H1 (cell line): ENCODE data around the gene RAD9B. TPM values are rescaled to one million over a fixed set of nuclear protein-coding genes. Genes with fewer than 3 reads are reported as not detected.

Experiments used
- CTCF ChIA-PET: fragments of 300-600 bp; sonication (Branson Sonifier 250); formaldehyde crosslinking; loops from one replicate; lab custom pipeline; 2021; ENCODE audit not compliant: partially characterized antibody; lab: Charles Lee
- POLR2A ChIA-PET: fragments of 300-600 bp; sonication (Branson Sonifier 250); formaldehyde crosslinking; loops from one replicate; lab custom pipeline; 2021; ENCODE audit warnings: inconsistent platforms; ENCODE audit not compliant: partially characterized antibody; lab: Charles Lee
- DNase-seq, 2 experiments: peaks; one replicate each; pipeline versions ENCODE4 v3.0.0 to v3.0.0-alpha.2; 2010 to 2022; ENCODE audit warnings: low spot score in 2 of 2, low read depth in 1 of 2, mixed read lengths in 1 of 2
- FAIRE-seq: peaks from 2 replicates; lab custom pipeline; 2011; peaks lifted over from hg19 to GRCh38; lab: Jason Lieb, UNC
- H2AFZ ChIP-seq: 2 replicates; pipeline ENCODE4 v1.8.1; 2012; ENCODE audit warnings: low read length, inconsistent platforms
- H2AK5ac ChIP-seq: 2 replicates; pipeline ENCODE4 v1.6.1; 2013; ENCODE audit warnings: low read depth, low read length
- H2BK120ac ChIP-seq: replicated peaks from 2 replicates; pipeline ENCODE3; 2013; ENCODE audit warnings: low read depth, low read length, inconsistent platforms
- H2BK12ac ChIP-seq: 2 replicates; pipeline ENCODE4 v1.6.1; 2013; ENCODE audit warnings: low read depth, low read length
- H2BK15ac ChIP-seq: 2 replicates; pipeline ENCODE4 v1.6.1; 2013; ENCODE audit warnings: low read length
- H2BK20ac ChIP-seq: 2 replicates; pipeline ENCODE4 v1.6.1; 2013; ENCODE audit warnings: low read length
- H2BK5ac ChIP-seq: 2 replicates; pipeline ENCODE4 v1.6.1; 2013; ENCODE audit warnings: low read depth, low read length
- H3K14ac ChIP-seq: 2 replicates; pipeline ENCODE4 v1.6.1; 2013; ENCODE audit warnings: inconsistent platforms; ENCODE audit not compliant: insufficient read length
- H3K18ac ChIP-seq: 2 replicates; pipeline ENCODE4 v1.6.1; 2013; ENCODE audit warnings: low read length; ENCODE audit errors: extremely low read depth
- H3K23ac ChIP-seq: 2 replicates; pipeline ENCODE4 v1.6.1; 2013; ENCODE audit warnings: inconsistent platforms; ENCODE audit not compliant: insufficient read length
- H3K23me2 ChIP-seq: 2 replicates; pipeline ENCODE4 v1.6.1; 2013; ENCODE audit warnings: low read depth, low read length
- H3K27ac ChIP-seq: 2 replicates; pipeline ENCODE4 v1.6.1; 2011; ENCODE audit warnings: low read depth, low read length, inconsistent platforms
- H3K27me3 ChIP-seq, 4 experiments: replicated peaks in 1 of 4; 1 replicate in 1 of 4; 2 replicates in 3 of 4; pipeline versions ENCODE4 v1.6.1 to v1.8.1; 2011 to 2013; ENCODE audit warnings: low read length in 3 of 4, mild to moderate bottlenecking in 3 of 4, inconsistent platforms in 2 of 4, mixed read lengths in 2 of 4, moderate library complexity in 1 of 4; ENCODE audit not compliant: control insufficient read depth in 3 of 4, insufficient read depth in 3 of 4; ENCODE audit errors: extremely low read depth in 1 of 4
- H3K36me3 ChIP-seq, 4 experiments: 2 replicates each; pipeline versions ENCODE4 v1.6.1 to v1.8.1; 2011 to 2013; ENCODE audit warnings: mild to moderate bottlenecking in 4 of 4, low read length in 3 of 4, moderate library complexity in 2 of 4, control low read depth in 1 of 4, inconsistent platforms in 1 of 4; ENCODE audit not compliant: insufficient read depth in 4 of 4, control insufficient read depth in 2 of 4
- H3K4ac ChIP-seq: replicated peaks from 2 replicates; pipeline ENCODE3; 2013; ENCODE audit warnings: low read length, low read depth, mixed read lengths, inconsistent platforms; ENCODE audit not compliant: insufficient read length
- H3K4me1 ChIP-seq, 4 experiments: replicated peaks in 1 of 4; 1 replicate in 1 of 4; 2 replicates in 3 of 4; pipeline versions ENCODE4 v1.6.1 to v1.8.1; 2011 to 2013; ENCODE audit warnings: low read length in 3 of 4, inconsistent platforms in 2 of 4, mixed read lengths in 1 of 4; ENCODE audit not compliant: insufficient read depth in 4 of 4, control insufficient read depth in 3 of 4
- H3K4me2 ChIP-seq, 2 experiments: 2 replicates each; pipeline versions ENCODE4 v1.6.1 to v1.8.1; 2011 to 2013; ENCODE audit warnings: low read depth in 2 of 2, low read length in 2 of 2, control low read depth in 1 of 2, inconsistent platforms in 1 of 2, mild to moderate bottlenecking in 1 of 2; ENCODE audit not compliant: insufficient read depth in 1 of 2
- H3K4me3 ChIP-seq, 4 experiments: fragments of 200-600, 300-600 bp in 1 of 4; sonication (generic), shearing (Covaris generic), sonication (Bioruptor Twin) in 1 of 4; 2 replicates each; pipeline versions ENCODE4 v1.5.1 to v1.8.1; 2011 to 2016; ENCODE audit warnings: low read length in 4 of 4, low read depth in 3 of 4, control low read depth in 2 of 4, inconsistent platforms in 2 of 4, mild to moderate bottlenecking in 2 of 4, mixed read lengths in 1 of 4, moderate library complexity in 1 of 4; ENCODE audit not compliant: insufficient read depth in 2 of 4; ENCODE audit errors: extremely low read depth in 1 of 4
- H3K56ac ChIP-seq: replicated peaks from 2 replicates; pipeline ENCODE3; 2013; ENCODE audit warnings: low read depth, mild to moderate bottlenecking, mixed read lengths, low read length, inconsistent platforms; ENCODE audit not compliant: insufficient read length
- H3K79me1 ChIP-seq: 2 replicates; pipeline ENCODE4 v1.6.1; 2013; ENCODE audit warnings: low read depth, low read length, control low read depth
- H3K79me2 ChIP-seq, 2 experiments: 2 replicates each; pipeline versions ENCODE4 v1.6.1 to v1.8.1; 2012 to 2013; ENCODE audit warnings: low read length in 2 of 2, mild to moderate bottlenecking in 2 of 2, inconsistent platforms in 1 of 2; ENCODE audit not compliant: insufficient read depth in 2 of 2, control insufficient read depth in 1 of 2
- H3K9ac ChIP-seq, 4 experiments: replicated peaks in 1 of 4; 1 replicate in 1 of 4; 2 replicates in 3 of 4; pipeline versions ENCODE4 v1.6.1 to v1.8.1; 2011 to 2013; ENCODE audit warnings: low read depth in 3 of 4, low read length in 3 of 4, control low read depth in 2 of 4, mild to moderate bottlenecking in 2 of 4, moderate library complexity in 2 of 4, inconsistent platforms in 1 of 4; ENCODE audit errors: extremely low read depth in 1 of 4
- H3K9me3 ChIP-seq, 2 experiments: 2 replicates each; pipeline versions ENCODE4 v1.6.1 to v1.8.1; 2012 to 2013; ENCODE audit warnings: mild to moderate bottlenecking in 2 of 2, moderate library complexity in 2 of 2, control low read depth in 1 of 2, inconsistent platforms in 1 of 2, low read depth in 1 of 2, low read length in 1 of 2, mixed read lengths in 1 of 2; ENCODE audit not compliant: insufficient read depth in 2 of 2
- H4K20me1 ChIP-seq, 2 experiments: replicated peaks in 1 of 2; 2 replicates each; pipeline versions ENCODE3 to v1.8.1; 2011 to 2013; ENCODE audit warnings: inconsistent platforms in 2 of 2, low read length in 2 of 2, mild to moderate bottlenecking in 1 of 2; ENCODE audit not compliant: insufficient read depth in 2 of 2, control insufficient read depth in 1 of 2
- H4K5ac ChIP-seq: 2 replicates; pipeline ENCODE4 v1.6.1; 2013; ENCODE audit warnings: low read length, low read depth, mixed read lengths, inconsistent platforms; ENCODE audit not compliant: insufficient read length
- H4K8ac ChIP-seq: 2 replicates; pipeline ENCODE4 v1.8.0; 2013; ENCODE audit warnings: mild to moderate bottlenecking, moderate library complexity, low read length, inconsistent platforms; ENCODE audit not compliant: insufficient read depth; ENCODE audit errors: extremely low read depth
- H4K91ac ChIP-seq: replicated peaks from 2 replicates; pipeline ENCODE3; 2013; ENCODE audit warnings: low read length, mixed read lengths, inconsistent platforms; ENCODE audit not compliant: insufficient read length
- CHD2 ChIP-seq: IDR thresholded peaks from 2 replicates; pipeline ENCODE4 v1.6.1; 2012; ENCODE audit warnings: low read length, improper control_type of control experiment
- CREB1 ChIP-seq: IDR thresholded peaks from 2 replicates; pipeline ENCODE4 v1.6.1; 2012; ENCODE audit warnings: inconsistent platforms
- EZH2 ChIP-seq: fragments of 200-600 bp; sonication (generic); IDR thresholded peaks from 2 replicates; pipeline ENCODE4 v1.7.1; 2012; ENCODE audit warnings: low read depth, mild to moderate bottlenecking, moderate library complexity, low read length, inconsistent platforms; ENCODE audit not compliant: severe bottlenecking
- HDAC6 ChIP-seq: IDR thresholded peaks from one replicate; pipeline ENCODE4 v1.7.1; 2012; ENCODE audit warnings: low read depth, mild to moderate bottlenecking, inconsistent platforms, low read length, moderate library complexity
- KDM4A ChIP-seq: IDR thresholded peaks from one replicate; pipeline ENCODE4 v1.7.1; 2012; ENCODE audit warnings: low read depth, mild to moderate bottlenecking, moderate library complexity, low read length, inconsistent platforms; ENCODE audit not compliant: severe bottlenecking
- PHF8 ChIP-seq: fragments of 200-600 bp; sonication (generic); conservative IDR thresholded peaks from 2 replicates; pipeline ENCODE4 v1.7.1; 2012; ENCODE audit warnings: low read depth, mild to moderate bottlenecking, inconsistent platforms, low read length, moderate library complexity
- SP4 ChIP-seq: IDR thresholded peaks from 2 replicates; pipeline ENCODE4 v1.6.1; 2012; ENCODE audit warnings: low read length, inconsistent platforms
- SUZ12 ChIP-seq: fragments of 200-600 bp; sonication (generic); IDR thresholded peaks from 2 replicates; pipeline ENCODE4 v1.6.1; 2012; ENCODE audit warnings: mild to moderate bottlenecking, inconsistent platforms, low read length, moderate library complexity, mixed read lengths
- TCF12 ChIP-seq: IDR thresholded peaks from 2 replicates; pipeline ENCODE4 v1.6.1; 2011; ENCODE audit warnings: low read depth, mild to moderate bottlenecking, low read length
- WGBS, 2 experiments: shearing (Covaris generic) in 1 of 2; methylation state at CpG; one replicate each; pipeline versions ENCODE4 v1.1.6 to v1.1.7; 2013 to 2015; ENCODE audit warnings: low lambda C conversion rate in 2 of 2, mixed read lengths in 2 of 2, inconsistent platforms in 1 of 2, low coverage in 1 of 2, missing lambda C conversion rate in 1 of 2; ENCODE audit not compliant: insufficient replicate concordance in 2 of 2, insufficient coverage in 1 of 2, insufficient read length in 1 of 2; ENCODE audit errors: extremely low coverage in 1 of 2, missing lambda C conversion rate in 1 of 2; 5-methylcytosine and 5-hydroxymethylcytosine counted together
- polyA plus RNA-seq, 7 experiments: library from polyadenylated mRNA; depleted of rRNA in 3 of 7; stranded (reverse) in 5 of 7; unstranded in 2 of 7; fragments of >200 nt in 5 of 7; fragments of 200-250 nt in 2 of 7; gene quantifications; 1 replicate in 5 of 7; 2 replicates in 1 of 7; 4 replicates in 1 of 7; pipeline versions ENCODE4 v1.2.1 to v1.2.3, GENCODE V29; 2011 to 2013; ENCODE audit warnings: missing spikeins in 2 of 7, mixed read lengths in 2 of 7
- total RNA-seq: library from RNA; stranded (reverse); fragmentation: NEBNext Ultra II Directional; extraction: Animal tissue kit (Norgen Biotek cat#: 25700); gene quantifications from 2 replicates; pipeline ENCODE4 v1.2.1, GENCODE V29; 2021

The RAD9B gene
- total and polyA plus RNA-seq, 2 of the 8 experiments (the other 6 are each of a cell fraction or from before 2014, with no cell fraction given), result 0.06 TPM; not detected in 1

- Histone ChIP-seq H2BK20ac (no peak overlapping the region), H3K4me2 (no peak overlapping the region), H3K79me2 (peaks cover 0 to 18% of the 10 kb centered on the region in 2 experiments; a peak in 2 of 4 replicates), H4K5ac (no peak overlapping the region), H3K9me3 (no peaks in the 10 kb centered on the region), H3K9ac (no peak overlapping the region), H3K23ac (no peak overlapping the region), H2BK12ac (no peak overlapping the region), H3K4me1 (0 out of 7 replicates have a peak, but pooled peaks cover 0 to 2% (median 0%) of the 10 kb centered on the region in 4 experiments), H3K79me1 (peaks cover 4% of the 10 kb centered on the region; the same call in 1 of the 2 replicates), H3K23me2 (no peaks in the 10 kb centered on the region), H3K27me3 (no peaks in the 10 kb centered on the region), H3K36me3 (no peaks in the 10 kb centered on the region), H3K4me3 (no peak overlapping the region), H2BK120ac (no peak overlapping the region), H2BK5ac (no peak overlapping the region), H2AFZ (no peak overlapping the region), H2AK5ac (no peak overlapping the region), H3K14ac (no peak overlapping the region), H3K27ac (no peak overlapping the region), H4K20me1 (peaks cover 0 to under 1% of the 10 kb centered on the region in 2 experiments), H4K8ac (no peak overlapping the region), H4K91ac (no peak overlapping the region), H3K4ac (no peak overlapping the region), H3K18ac (no peak overlapping the region), H2BK15ac (no peak overlapping the region), H3K56ac (no peak overlapping the region)
- 89% methylated on average over 4 of the region's 4 CpGs; no CpG with 5 or more reads in 1 of the 2 experiments for WGBS, 2 experiments
- POLR2A ChIA-PET, result interaction anchor here (1.0 kb wide), 1 partner anchor 14 kb away, joined by 4 read pairs; no protein-coding TSS in a partner anchor
- TF ChIP-seq CREB1 (no peak), CHD2 (no peak), SP4 (no peak), SUZ12 (no peak), HDAC6 (no peak), KDM4A (no peak), EZH2 (no peak), TCF12 (no peak), PHF8 (no peak)
- FAIRE-seq (no peak), DNase-seq (no peak)
- CTCF ChIA-PET, result interaction anchor here (0.9 to 10.5 kb wide), 10 partner anchors 11 to 278 kb away, joined by 3 to 190 read pairs (median 6); no protein-coding TSS in a partner anchor
These were observed 48.9 kb downstream of the RAD9B start for GRCh38 chr12:110550981-110551380.
